ENCODE results near the gene DNAH12.
"Not testable (repeated sequence)": the region's sequence is repeated elsewhere in the genome, so short reads cannot be mapped to it uniquely, and the experiment has no call there.

DNAH12 gene

DNA sequence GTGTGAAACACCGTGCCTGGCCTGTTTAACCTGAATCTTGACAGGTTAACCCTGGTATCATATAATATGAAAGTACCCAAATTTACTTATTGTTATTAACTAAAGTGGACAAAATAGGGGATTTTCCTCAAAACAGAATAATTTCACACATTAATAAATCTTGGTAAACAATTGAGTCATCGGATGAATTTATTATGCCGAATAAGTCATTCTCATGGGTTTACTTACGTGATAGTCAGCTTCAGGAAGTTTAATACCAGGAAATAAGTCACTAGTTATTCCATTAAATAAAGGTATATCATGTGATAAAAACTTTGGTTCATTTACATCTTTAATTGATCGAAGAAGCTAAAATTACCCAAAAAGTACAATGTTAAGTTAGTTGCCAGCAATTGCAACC lies 99.7 kb downstream of the DNAH12 start:
- Histone ChIP-seq H3K79me2 (ENCODE audit: control insufficient read depth, low read length) (no peaks in the 10 kb centered on the region), H3K9me2 (replicated peaks; ENCODE audit: control insufficient read depth, low read length) (no peaks in the 10 kb centered on the region), H3K36me3 (ENCODE audit: control insufficient read depth, low read length) (no peaks in the 10 kb centered on the region), H3K27ac (ENCODE audit: low read depth, low read length) (no peak overlapping the region), H3K27me3 (ENCODE audit: control insufficient read depth, low read length) (0 out of 2 replicates have a peak, but pooled peaks cover 8% of the 10 kb centered on the region), H3K9me3 (ENCODE audit: control insufficient read depth, insufficient read depth, low read length) (no peaks in the 10 kb centered on the region), H4K20me1 (ENCODE audit: control insufficient read depth, insufficient read depth, low read depth, low read length) (no peaks in the 10 kb centered on the region), H3F3A (ENCODE audit: control insufficient read depth, insufficient read depth) (no peaks in the 10 kb centered on the region), H3K4me2 (ENCODE audit: low read length) (no peak overlapping the region), H3K4me3 (ENCODE audit: low read length) (no peak overlapping the region), H3K4me1 (ENCODE audit: control insufficient read depth, low read length) (no peaks in the 10 kb centered on the region)
- TF ChIP-seq EZH2phosphoT487 (IDR thresholded peaks at IDR 0.05; ENCODE audit: borderline replicate concordance, low read length), result no peak
- TF ChIP-seq, protein P1, sequence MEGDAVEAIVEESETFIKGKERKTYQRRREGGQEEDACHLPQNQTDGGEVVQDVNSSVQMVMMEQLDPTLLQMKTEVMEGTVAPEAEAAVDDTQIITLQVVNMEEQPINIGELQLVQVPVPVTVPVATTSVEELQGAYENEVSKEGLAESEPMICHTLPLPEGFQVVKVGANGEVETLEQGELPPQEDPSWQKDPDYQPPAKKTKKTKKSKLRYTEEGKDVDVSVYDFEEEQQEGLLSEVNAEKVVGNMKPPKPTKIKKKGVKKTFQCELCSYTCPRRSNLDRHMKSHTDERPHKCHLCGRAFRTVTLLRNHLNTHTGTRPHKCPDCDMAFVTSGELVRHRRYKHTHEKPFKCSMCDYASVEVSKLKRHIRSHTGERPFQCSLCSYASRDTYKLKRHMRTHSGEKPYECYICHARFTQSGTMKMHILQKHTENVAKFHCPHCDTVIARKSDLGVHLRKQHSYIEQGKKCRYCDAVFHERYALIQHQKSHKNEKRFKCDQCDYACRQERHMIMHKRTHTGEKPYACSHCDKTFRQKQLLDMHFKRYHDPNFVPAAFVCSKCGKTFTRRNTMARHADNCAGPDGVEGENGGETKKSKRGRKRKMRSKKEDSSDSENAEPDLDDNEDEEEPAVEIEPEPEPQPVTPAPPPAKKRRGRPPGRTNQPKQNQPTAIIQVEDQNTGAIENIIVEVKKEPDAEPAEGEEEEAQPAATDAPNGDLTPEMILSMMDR (IDR thresholded peaks at IDR 0.05; ENCODE audit: low read depth, low read length, poor library complexity, severe bottlenecking), result no peak

DNA sequence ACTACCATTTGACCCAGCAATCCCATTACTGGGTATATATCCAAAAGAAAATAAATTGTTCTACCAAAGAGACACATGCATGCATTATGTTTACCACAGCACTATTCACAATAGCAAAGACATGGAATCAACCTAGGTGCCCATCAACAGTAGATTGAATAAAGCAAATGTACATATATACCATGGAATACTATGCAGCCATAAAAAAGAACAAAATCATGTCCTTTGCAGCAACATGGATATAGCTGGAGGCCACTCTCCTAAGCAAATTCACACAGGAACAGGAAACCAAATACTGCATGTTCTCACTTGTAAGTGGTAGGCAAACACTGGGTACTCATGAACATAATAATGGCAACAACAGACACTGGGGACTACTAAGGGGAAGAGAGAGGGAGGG lies 104.0 kb downstream of the DNAH12 start:
- not testable (repeated sequence) for H3K36me3 ChIP-seq (ENCODE audit: control insufficient read depth, low read length); H3K9me2 ChIP-seq (replicated peaks; ENCODE audit: control insufficient read depth, low read length); H3K9me3 ChIP-seq (ENCODE audit: control insufficient read depth, insufficient read depth, low read length); H4K20me1 ChIP-seq (ENCODE audit: control insufficient read depth, insufficient read depth, low read depth, low read length); H3K4me3 ChIP-seq (ENCODE audit: low read length); H3K4me2 ChIP-seq (ENCODE audit: low read length); H3K4me1 ChIP-seq (ENCODE audit: control insufficient read depth, low read length); H3K79me2 ChIP-seq (ENCODE audit: control insufficient read depth, low read length); H3K27ac ChIP-seq (ENCODE audit: low read depth, low read length); H3F3A ChIP-seq (ENCODE audit: control insufficient read depth, insufficient read depth); H3K27me3 ChIP-seq (ENCODE audit: control insufficient read depth, low read length)

DNA sequence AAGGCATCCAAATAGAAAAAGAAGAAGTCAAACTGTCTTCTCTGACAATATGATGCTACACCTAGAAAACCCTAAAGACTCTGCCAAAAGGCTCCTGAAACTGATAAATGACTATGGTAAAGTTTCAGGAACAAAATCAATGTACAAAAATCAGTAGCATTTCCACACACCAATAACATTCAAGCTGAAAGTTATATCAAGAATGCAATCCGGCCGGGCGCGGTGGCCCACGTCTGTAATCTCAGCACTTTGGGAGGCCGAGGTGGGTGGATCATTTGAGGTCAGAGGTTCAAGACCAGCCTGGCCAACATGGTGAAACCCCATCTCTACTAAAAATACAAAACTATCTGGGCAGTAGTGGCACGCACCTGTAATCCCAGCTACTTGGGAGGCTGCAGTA lies 105.7 kb downstream of the DNAH12 start:
- H3K4me3 ChIP-seq (ENCODE audit: low read length); H3K9me3 ChIP-seq (ENCODE audit: control insufficient read depth, insufficient read depth, low read length); H3K27me3 ChIP-seq (ENCODE audit: control insufficient read depth, low read length); H3F3A ChIP-seq (ENCODE audit: control insufficient read depth, insufficient read depth); H3K27ac ChIP-seq (ENCODE audit: low read depth, low read length); H3K36me3 ChIP-seq (ENCODE audit: control insufficient read depth, low read length); H3K4me1 ChIP-seq (ENCODE audit: control insufficient read depth, low read length); H4K20me1 ChIP-seq (ENCODE audit: control insufficient read depth, insufficient read depth, low read depth, low read length); H3K79me2 ChIP-seq (ENCODE audit: control insufficient read depth, low read length); H3K9me2 ChIP-seq (replicated peaks; ENCODE audit: control insufficient read depth, low read length); H3K4me2 ChIP-seq (ENCODE audit: low read length): not testable (repeated sequence)

DNA sequence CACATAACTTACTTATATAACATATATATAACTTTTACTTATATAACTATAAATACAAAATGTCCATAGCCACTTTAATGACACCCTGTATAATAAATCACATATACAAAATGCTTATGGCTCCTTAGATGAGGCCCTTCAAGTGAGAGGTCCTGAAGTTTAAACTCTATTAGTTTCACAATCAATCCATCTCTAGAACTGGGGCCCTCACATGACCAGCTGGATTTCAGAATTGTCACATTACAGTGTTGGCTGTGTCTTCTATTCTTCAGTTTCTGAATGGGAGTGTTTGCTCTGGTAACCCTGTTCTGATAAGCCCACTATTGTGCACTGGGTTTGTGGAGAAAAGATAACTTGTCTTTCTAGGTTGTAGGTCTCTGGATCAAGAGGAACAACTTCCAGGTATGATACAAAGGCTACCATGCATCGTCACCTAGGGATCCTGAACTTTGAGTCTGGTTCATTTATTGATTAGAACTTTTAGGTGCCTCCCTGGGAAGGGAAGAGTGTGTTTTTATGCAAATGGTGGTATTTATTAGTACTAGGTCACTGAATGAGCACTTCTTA lies 107.9 kb downstream of the DNAH12 start:
- no peak for TF ChIP-seq EZH2phosphoT487 (IDR thresholded peaks at IDR 0.05; ENCODE audit: borderline replicate concordance, low read length)
- TF ChIP-seq, protein P1 (IDR thresholded peaks at IDR 0.05; ENCODE audit: low read depth, low read length, poor library complexity, severe bottlenecking), result no peak
- 0 out of 2 replicates have a peak, but pooled peaks cover 3% of the 10 kb centered on the region for H3K27me3 ChIP-seq (ENCODE audit: control insufficient read depth, low read length)
- no peak overlapping the region for H3K4me2 ChIP-seq (ENCODE audit: low read length)
- H4K20me1 ChIP-seq (ENCODE audit: control insufficient read depth, insufficient read depth, low read depth, low read length), result no peaks in the 10 kb centered on the region
- no peak overlapping the region for H3K4me3 ChIP-seq (ENCODE audit: low read length)
- no peak overlapping the region for H3K27ac ChIP-seq (ENCODE audit: low read depth, low read length)
- H3K79me2 ChIP-seq (ENCODE audit: control insufficient read depth, low read length), result no peaks in the 10 kb centered on the region
- no peaks in the 10 kb centered on the region for H3K9me3 ChIP-seq (ENCODE audit: control insufficient read depth, insufficient read depth, low read length)
- no peaks in the 10 kb centered on the region for H3K9me2 ChIP-seq (replicated peaks; ENCODE audit: control insufficient read depth, low read length)
- no peaks in the 10 kb centered on the region for H3K36me3 ChIP-seq (ENCODE audit: control insufficient read depth, low read length)
- no peaks in the 10 kb centered on the region for H3F3A ChIP-seq (ENCODE audit: control insufficient read depth, insufficient read depth)
- no peaks in the 10 kb centered on the region for H3K4me1 ChIP-seq (ENCODE audit: control insufficient read depth, low read length)

Measured in DOHH2 (cell line).